Kidney (tissue), 14 donors: Measurements from ENCODE around the gene LARP1B. TPM values are rescaled to one million over a fixed set of nuclear protein-coding genes. Genes with fewer than 3 reads are reported as not detected.
"Not testable (repeated sequence)": the region's sequence is repeated elsewhere in the genome, so short reads cannot be mapped to it uniquely, and the experiment has no call there.

Source experiments
- DNase-seq, 5 donors: peaks; one replicate each; pipeline ENCODE4 v3.0.0-alpha.2; 2013 to 2020
- FAIRE-seq: peaks from 2 replicates; lab custom pipeline; 2012; peaks lifted over from hg19 to GRCh38; lab: Jason Lieb, UNC
- H3K27ac ChIP-seq, 2 donors: one replicate each; pipeline ENCODE4 v1.7.0; 2013; ENCODE audit warnings: low read depth in 2 of 2, low read length in 2 of 2, inconsistent platforms in 1 of 2
- H3K27me3 ChIP-seq: one replicate; pipeline ENCODE4 v1.7.1; 2013; ENCODE audit warnings: low read length, inconsistent platforms; ENCODE audit not compliant: control insufficient read depth, insufficient read depth
- H3K36me3 ChIP-seq, 3 donors: one replicate each; pipeline versions ENCODE4 v1.7.0 to v1.7.1; 2013; ENCODE audit warnings: low read length in 3 of 3, control low read depth in 1 of 3, inconsistent platforms in 1 of 3; ENCODE audit not compliant: insufficient read depth in 3 of 3, control insufficient read depth in 2 of 3
- H3K4me1 ChIP-seq, 3 donors: one replicate each; pipeline versions ENCODE4 v1.7.0 to v1.7.1; 2013; ENCODE audit warnings: low read length in 3 of 3, inconsistent platforms in 1 of 3, low read depth in 1 of 3; ENCODE audit not compliant: control insufficient read depth in 2 of 3, insufficient read depth in 2 of 3
- H3K4me3 ChIP-seq, 3 donors: one replicate each; pipeline versions ENCODE4 v1.7.0 to v1.8.1; 2013; ENCODE audit warnings: low read length in 3 of 3, control low read depth in 1 of 3, inconsistent platforms in 1 of 3
- H3K9ac ChIP-seq, 3 donors: one replicate each; pipeline versions ENCODE4 v1.7.0 to v1.7.1; 2013; ENCODE audit warnings: low read length in 3 of 3, control low read depth in 1 of 3, inconsistent platforms in 1 of 3
- H3K9me3 ChIP-seq, 3 donors: one replicate each; pipeline versions ENCODE4 v1.7.0 to v1.7.1; 2013; ENCODE audit warnings: low read length in 3 of 3, control low read depth in 1 of 3, inconsistent platforms in 1 of 3; ENCODE audit not compliant: control insufficient read depth in 2 of 3, insufficient read depth in 1 of 3
- CTCF ChIP-seq: IDR thresholded peaks from 3 replicates; pipeline ENCODE4 v1.5.1; 2012; ENCODE audit warnings: mild to moderate bottlenecking, moderate library complexity, borderline replicate concordance; ENCODE audit not compliant: insufficient read depth; ENCODE audit errors: extremely low read depth
- intact Hi-C: fragments of 100-400 bp; cut with DNase I; formaldehyde crosslinking; loops from one replicate; pipeline ENCODE4 v1.11.1; 2022
- polyA plus RNA-seq: library from polyadenylated mRNA; stranded (reverse); fragments of 350-450 nt; fragmentation: Illumina TruSeq; extraction: RNeasy Lipid Tissue Mini Kit (QIAGEN cat#74804); gene quantifications from one replicate; pipeline ENCODE4 v1.2.3, GENCODE V29; 2014; ENCODE audit warnings: low read depth, low replicate concordance; ENCODE audit not compliant: insufficient read depth
- total RNA-seq: library from RNA; stranded (reverse); fragmentation: NEBNext Ultra II Directional; extraction: Animal tissue kit (Norgen Biotek cat#: 25700); gene quantifications from one replicate; pipeline ENCODE4 v1.2.1, GENCODE V29; 2021
- donor health status: control.
- donor health status: control.
- donor health status: control.
- donor health status: control.
- donor health status: control.
- donor health status: DM: yes; HTN: yes; CAD: no.
- donor health status: Normal renal cell carcinoma (clear cell type).

LARP1B gene
- total and polyA plus RNA-seq, 2 donors from 2014 or later, result 9.3 to 24.9 TPM

- peaks cover 0 to 8% (median 5%) of the 10 kb centered on the region in 3 donors for H3K36me3 ChIP-seq
- FAIRE-seq (no peak), DNase-seq (no peak)
- H3K9me3 ChIP-seq, result no peaks in the 10 kb centered on the region
- intact Hi-C loops, result no loop called here
- H3K9ac ChIP-seq, result no peak overlapping the region
- H3K4me1 ChIP-seq, result no peaks in the 10 kb centered on the region
- no peak for TF ChIP-seq CTCF
- no peak overlapping the region for H3K27ac ChIP-seq
- H3K4me3 ChIP-seq, result no peak overlapping the region
- H3K27me3 ChIP-seq, result no peaks in the 10 kb centered on the region
These were observed 29.2 kb upstream of the LARP1B start for GRCh38 chr4:128031756-128032384.

GRCh38 chr4:128039568-128039967, 21.5 kb upstream of the LARP1B start:
- FAIRE-seq, result peak; percentile 49

GRCh38 chr4:128047019-128047418, 14.1 kb upstream of the LARP1B start:
- H3K4me3 ChIP-seq, FAIRE-seq, intact Hi-C loops, H3K36me3 ChIP-seq, H3K9me3 ChIP-seq, DNase-seq, H3K27ac ChIP-seq, H3K27me3 ChIP-seq, H3K4me1 ChIP-seq, H3K9ac ChIP-seq: not testable (repeated sequence)

More at GRCh38 chr4:128039568-128039967, 21.5 kb upstream of the LARP1B start:
- intact Hi-C loops, result no loop called here
- TF ChIP-seq CTCF, result no peak
- Histone ChIP-seq H3K4me3 (no peak overlapping the region), H3K27ac (no peak overlapping the region), H3K36me3 (no peaks in the 10 kb centered on the region), H3K9me3 (no peaks in the 10 kb centered on the region), H3K27me3 (no peaks in the 10 kb centered on the region), H3K9ac (no peak overlapping the region), H3K4me1 (no peaks in the 10 kb centered on the region)
- no peak for DNase-seq

GRCh38 chr4:128047514-128047913, 13.6 kb upstream of the LARP1B start:
- H3K4me1 ChIP-seq, H3K27ac ChIP-seq, H3K9me3 ChIP-seq, DNase-seq, intact Hi-C loops, H3K9ac ChIP-seq, H3K36me3 ChIP-seq, H3K4me3 ChIP-seq, FAIRE-seq, H3K27me3 ChIP-seq: not testable (repeated sequence)

GRCh38 chr4:128051229-128051628, 9.9 kb upstream of the LARP1B start:
- intact Hi-C loops, H3K36me3 ChIP-seq, FAIRE-seq, H3K27me3 ChIP-seq, H3K27ac ChIP-seq, H3K9me3 ChIP-seq, H3K9ac ChIP-seq, H3K4me3 ChIP-seq, DNase-seq, H3K4me1 ChIP-seq: not testable (repeated sequence)

GRCh38 chr4:128054907-128055306, 6.2 kb upstream of the LARP1B start:
- DNase-seq, H3K4me3 ChIP-seq, H3K27me3 ChIP-seq, FAIRE-seq, H3K36me3 ChIP-seq, H3K27ac ChIP-seq, H3K4me1 ChIP-seq, H3K9ac ChIP-seq, intact Hi-C loops, H3K9me3 ChIP-seq: not testable (repeated sequence)
